IMR-90 (cell line): ENCODE data around the gene WARS2. TPM values are rescaled to one million over a fixed set of nuclear protein-coding genes. Genes with fewer than 3 reads are reported as not detected.

ENCODE experiments used
- ATAC-seq: fragments of 200-7000 bp; cut with Tn5 transposase; 2 replicates; pipeline ENCODE4 v1.9.1; 2020; ENCODE audit warnings: low read depth, mild to moderate bottlenecking, moderate library complexity
- BruUV-seq: library from RNA; stranded (reverse); fragments of 400-500 nt; replicated peaks from 2 replicates; lab custom pipeline; 2021; lab: Mats Ljungman, UMichigan
- CTCF ChIA-PET: fragments of 300-600 bp; formaldehyde crosslinking; extraction: SDS; loops from one replicate; lab custom pipeline; 2021; ENCODE audit warnings: antibody characterized with exemption; lab: Yijun Ruan, JAX
- POLR2A ChIA-PET: fragments of 300-600 bp; sonication (Branson Sonifier 250); formaldehyde crosslinking; loops from one replicate; lab custom pipeline; 2022; ENCODE audit warnings: antibody characterized with exemption; ENCODE audit not compliant: unreplicated experiment; lab: Charles Lee
- DNase-seq: peaks from one replicate; pipeline ENCODE4 v3.0.0; 2013
- H2AFZ ChIP-seq: replicated peaks from 2 replicates; pipeline ENCODE3; 2013; ENCODE audit warnings: low read length, mild to moderate bottlenecking; ENCODE audit not compliant: poor library complexity
- H2AK5ac ChIP-seq: 2 replicates; pipeline ENCODE4 v1.6.1; 2013; ENCODE audit warnings: low read depth, low read length, inconsistent platforms
- H2AK9ac ChIP-seq: replicated peaks from 2 replicates; pipeline ENCODE3; 2013; ENCODE audit warnings: mild to moderate bottlenecking, low read depth, low read length, moderate library complexity; ENCODE audit not compliant: poor library complexity
- H2BK120ac ChIP-seq: 2 replicates; pipeline ENCODE4 v1.6.1; 2013; ENCODE audit warnings: low read depth, low read length, inconsistent platforms
- H2BK15ac ChIP-seq: 3 replicates; pipeline ENCODE4 v1.6.1; 2013; ENCODE audit warnings: low read depth, low read length, inconsistent platforms
- H2BK20ac ChIP-seq: 2 replicates; pipeline ENCODE4 v1.6.1; 2013; ENCODE audit warnings: low read depth, mild to moderate bottlenecking, inconsistent platforms, low read length, moderate library complexity
- H2BK5ac ChIP-seq: 2 replicates; pipeline ENCODE4 v1.6.1; 2013; ENCODE audit warnings: mild to moderate bottlenecking, low read depth, low read length, inconsistent platforms; ENCODE audit not compliant: poor library complexity, severe bottlenecking
- H3K14ac ChIP-seq: replicated peaks from 2 replicates; pipeline ENCODE4 v1.6.1; 2013; ENCODE audit warnings: low read depth, low read length, inconsistent platforms
- H3K18ac ChIP-seq: 2 replicates; pipeline ENCODE4 v1.6.1; 2013; ENCODE audit warnings: low read depth, low read length, control low read depth
- H3K23ac ChIP-seq: 2 replicates; pipeline ENCODE4 v1.6.1; 2013; ENCODE audit warnings: low read depth, low read length, inconsistent platforms
- H3K27ac ChIP-seq: 2 replicates; pipeline ENCODE4 v1.5.1; 2013; ENCODE audit warnings: mild to moderate bottlenecking, control low read depth, low read length; ENCODE audit not compliant: insufficient read depth
- H3K27me3 ChIP-seq: 2 replicates; pipeline ENCODE4 v1.6.1; 2013; ENCODE audit warnings: low read length; ENCODE audit not compliant: control insufficient read depth, insufficient read depth
- H3K36me3 ChIP-seq: 2 replicates; pipeline ENCODE4 v1.6.1; 2013; ENCODE audit warnings: low read length, mixed read lengths; ENCODE audit not compliant: control insufficient read depth, insufficient read depth
- H3K4ac ChIP-seq: 2 replicates; pipeline ENCODE4 v1.6.1; 2013; ENCODE audit warnings: low read depth, low read length, inconsistent platforms
- H3K4me1 ChIP-seq: 2 replicates; pipeline ENCODE4 v1.6.1; 2013; ENCODE audit warnings: low read length, mixed read lengths; ENCODE audit not compliant: control insufficient read depth, insufficient read depth
- H3K4me2 ChIP-seq: 2 replicates; pipeline ENCODE4 v1.6.1; 2013; ENCODE audit warnings: low read depth, mild to moderate bottlenecking, control low read depth, low read length, moderate library complexity
- H3K4me3 ChIP-seq: 2 replicates; pipeline ENCODE4 v1.5.1; 2013; ENCODE audit warnings: low read depth, mild to moderate bottlenecking, control low read depth, low read length, moderate library complexity; ENCODE audit not compliant: insufficient read depth
- H3K56ac ChIP-seq: 2 replicates; pipeline ENCODE4 v1.6.1; 2013; ENCODE audit warnings: low read length, inconsistent platforms; ENCODE audit not compliant: insufficient read depth; ENCODE audit errors: extremely low read depth
- H3K79me1 ChIP-seq, 2 experiments: 2 replicates each; pipeline ENCODE4 v1.6.1; 2013; ENCODE audit warnings: low read length in 2 of 2, inconsistent platforms in 1 of 2, low read depth in 1 of 2
- H3K9ac ChIP-seq: 2 replicates; pipeline ENCODE4 v1.6.1; 2013; ENCODE audit warnings: low read depth, low read length, control low read depth
- H3K9me1 ChIP-seq: 2 replicates; pipeline ENCODE4 v1.6.1; 2013; ENCODE audit warnings: low read length, inconsistent platforms; ENCODE audit not compliant: insufficient read depth
- H3K9me3 ChIP-seq: 2 replicates; pipeline ENCODE4 v1.6.1; 2013; ENCODE audit warnings: low read length; ENCODE audit not compliant: control insufficient read depth, insufficient read depth
- H4K20me1 ChIP-seq: 2 replicates; pipeline ENCODE4 v1.6.1; 2013; ENCODE audit warnings: low read length, inconsistent platforms; ENCODE audit not compliant: insufficient read depth
- H4K5ac ChIP-seq: 2 replicates; pipeline ENCODE4 v1.6.1; 2013; ENCODE audit warnings: mild to moderate bottlenecking, low read depth, low read length, control low read depth
- H4K8ac ChIP-seq, 2 experiments: 2 replicates each; pipeline ENCODE4 v1.6.1; 2013; ENCODE audit warnings: low read depth in 2 of 2, low read length in 2 of 2, control low read depth in 1 of 2, inconsistent platforms in 1 of 2
- H4K91ac ChIP-seq: 2 replicates; pipeline ENCODE4 v1.6.1; 2013; ENCODE audit warnings: low read depth, low read length, inconsistent platforms; ENCODE audit not compliant: insufficient read depth
- FOS ChIP-seq: fragments of 150-350 bp; IDR thresholded peaks from 2 replicates; pipeline ENCODE4 v1.6.1; 2016; ENCODE audit warnings: low read depth, low read length
- MAZ ChIP-seq: IDR thresholded peaks from 2 replicates; pipeline ENCODE4 v1.6.1; 2012; ENCODE audit warnings: low read depth, mild to moderate bottlenecking, low read length, improper control_type of control experiment, moderate library complexity, borderline replicate concordance
- NFE2L2 ChIP-seq: fragments of 150-350 bp; IDR thresholded peaks from 2 replicates; pipeline ENCODE4 v1.6.1; 2016; ENCODE audit warnings: low read depth, mild to moderate bottlenecking, low read length
- WGBS, 2 experiments: methylation state at CpG; one replicate each; pipeline versions ENCODE4 v1.1.5 to v1.1.7; 2013; ENCODE audit warnings: missing lambda C conversion rate in 2 of 2; ENCODE audit not compliant: insufficient read length in 1 of 2; ENCODE audit errors: extremely low coverage in 2 of 2; 5-methylcytosine and 5-hydroxymethylcytosine counted together
- dilution Hi-C: fragments of 300-500 bp; cut with HindIII; formaldehyde crosslinking; loops from one replicate; pipeline ENCODE4 v1.14.3; 2018; ENCODE audit warnings: low sequenced_read_pairs; ENCODE audit not compliant: unreplicated experiment
- in situ Hi-C: fragments of 300-500 bp; cut with MboI; formaldehyde crosslinking; loops from 3 replicates; pipeline ENCODE4 v1.14.3; 2019; ENCODE audit warnings: low sequenced_read_pairs, inconsistent platforms, mixed read lengths
- intact Hi-C: fragments of 100-400 bp; cut with micrococcal nuclease; formaldehyde crosslinking; loops from 2 replicates; pipeline ENCODE4 v1.10.0; 2022
- polyA plus RNA-seq, 3 experiments: library from polyadenylated mRNA; depleted of rRNA; stranded (reverse); fragments of >200 nt; gene quantifications; 2 replicates each; pipeline ENCODE4 v1.2.3, GENCODE V29; 2012; ENCODE audit warnings: low replicate concordance in 1 of 3
- total RNA-seq: library from RNA; depleted of rRNA; stranded (reverse); fragments of >200 nt; gene quantifications from 2 replicates; pipeline ENCODE4 v1.2.3, GENCODE V29; 2012
- TF ChIP-seq, protein P1 (sequence below): conservative IDR thresholded peaks from 2 replicates; pipeline ENCODE4 v1.5.1; 2012; ENCODE audit warnings: mild to moderate bottlenecking, low read depth, low read length, improper control_type of control experiment

WARS2 gene
- total and polyA plus RNA-seq, 2 of the 4 experiments (the other 2 are of a cell fraction), result 5.7 to 20.3 TPM

- WGBS, 2 experiments, result no CpG with 5 or more reads among the region's 1 CpG
- H3K79me1 ChIP-seq, result no peaks in the 10 kb centered on the region
- ChIA-PET POLR2A (no interaction called here), CTCF (no interaction called here)
- H3K27ac ChIP-seq, result no peak overlapping the region
- no peak overlapping the region for H3K18ac ChIP-seq
- intact Hi-C loops (no loop called here), in situ Hi-C loops (no loop called here), dilution Hi-C loops (no loop called here)
- no peak overlapping the region for H3K4ac ChIP-seq
- H4K91ac ChIP-seq, result no peak overlapping the region
- no peak for TF ChIP-seq FOS
- TF ChIP-seq MAZ, result no peak
- no peak for TF ChIP-seq NFE2L2
- TF ChIP-seq, protein P1, sequence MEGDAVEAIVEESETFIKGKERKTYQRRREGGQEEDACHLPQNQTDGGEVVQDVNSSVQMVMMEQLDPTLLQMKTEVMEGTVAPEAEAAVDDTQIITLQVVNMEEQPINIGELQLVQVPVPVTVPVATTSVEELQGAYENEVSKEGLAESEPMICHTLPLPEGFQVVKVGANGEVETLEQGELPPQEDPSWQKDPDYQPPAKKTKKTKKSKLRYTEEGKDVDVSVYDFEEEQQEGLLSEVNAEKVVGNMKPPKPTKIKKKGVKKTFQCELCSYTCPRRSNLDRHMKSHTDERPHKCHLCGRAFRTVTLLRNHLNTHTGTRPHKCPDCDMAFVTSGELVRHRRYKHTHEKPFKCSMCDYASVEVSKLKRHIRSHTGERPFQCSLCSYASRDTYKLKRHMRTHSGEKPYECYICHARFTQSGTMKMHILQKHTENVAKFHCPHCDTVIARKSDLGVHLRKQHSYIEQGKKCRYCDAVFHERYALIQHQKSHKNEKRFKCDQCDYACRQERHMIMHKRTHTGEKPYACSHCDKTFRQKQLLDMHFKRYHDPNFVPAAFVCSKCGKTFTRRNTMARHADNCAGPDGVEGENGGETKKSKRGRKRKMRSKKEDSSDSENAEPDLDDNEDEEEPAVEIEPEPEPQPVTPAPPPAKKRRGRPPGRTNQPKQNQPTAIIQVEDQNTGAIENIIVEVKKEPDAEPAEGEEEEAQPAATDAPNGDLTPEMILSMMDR, result no peak
- H4K8ac ChIP-seq, result no peak overlapping the region
- no peak overlapping the region for H2BK15ac ChIP-seq
- ATAC-seq (no peak), DNase-seq (no peak)
- H2AK5ac ChIP-seq, result no peak overlapping the region
- H3K4me3 ChIP-seq, result no peak overlapping the region
- H4K20me1 ChIP-seq, result no peaks in the 10 kb centered on the region
- no peak overlapping the region for H3K14ac ChIP-seq
- no peaks in the 10 kb centered on the region for H3K4me1 ChIP-seq
- H2BK5ac ChIP-seq, result no peak overlapping the region
- H3K27me3 ChIP-seq, result no peaks in the 10 kb centered on the region
- no peak overlapping the region for H3K56ac ChIP-seq
- no peak overlapping the region for H2AK9ac ChIP-seq
- no peak overlapping the region for H4K5ac ChIP-seq
- no peak overlapping the region for H2AFZ ChIP-seq
- no peak overlapping the region for H2BK120ac ChIP-seq
- H3K9ac ChIP-seq, result no peak overlapping the region
- no peak overlapping the region for H2BK20ac ChIP-seq
- H3K36me3 ChIP-seq, result no peaks in the 10 kb centered on the region
- H3K9me1 ChIP-seq, result no peaks in the 10 kb centered on the region
- H3K4me2 ChIP-seq, result no peak overlapping the region
- H3K23ac ChIP-seq, result no peak overlapping the region
- H3K9me3 ChIP-seq, result no peaks in the 10 kb centered on the region
- BruUV-seq, result no TSS peak
These were observed 112.7 kb downstream of the WARS2 start for GRCh38 chr1:119027759-119028158.
